Ovary (tissue), 1 donor: Measurements from ENCODE around the gene FTL.

Source experiments
- EP300 ChIP-seq: sonication (generic); formaldehyde crosslinking; IDR thresholded peaks from one replicate; pipeline ENCODE4 v1.6.1; 2017; ENCODE audit warnings: antibody characterized with exemption
- POLR2A ChIP-seq: fragments of 450-650 bp; IDR thresholded peaks from one replicate; pipeline ENCODE4 v1.6.1; 2017; ENCODE audit warnings: antibody characterized with exemption, mild to moderate bottlenecking, moderate library complexity

DNA sequence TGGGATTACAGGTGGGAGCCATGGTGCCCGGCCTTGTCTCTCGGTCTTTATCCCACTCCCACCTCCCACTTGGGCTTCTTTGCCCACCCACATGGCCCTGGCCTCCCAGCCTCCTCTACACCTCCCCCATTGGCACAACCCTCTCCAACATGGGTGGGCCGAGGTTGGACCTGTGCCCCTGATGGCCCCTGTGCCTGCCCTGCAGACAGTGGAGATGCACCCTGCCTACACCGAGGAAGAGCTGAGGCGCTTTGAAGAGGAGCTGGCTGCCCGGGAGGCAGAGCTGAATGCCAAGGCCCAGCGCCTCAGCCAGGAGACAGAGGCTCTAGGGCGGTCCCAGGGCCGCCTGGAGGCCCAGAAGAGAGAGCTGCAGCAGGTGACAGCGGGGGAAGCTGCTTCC is 44.2 kb upstream of the FTL start:
- TF ChIP-seq POLR2A (no peak), EP300 (no peak)
